Stimulated activated CD4-positive, alpha-beta T cell treated with anti-CD3 and anti-CD28 coated beads, Interleukin-1b, Interleukin-23, amount 100 ng/mL, for 48 hours (primary cell): ENCODE measurements around the gene WFIKKN1.
A peak's percentile ranks its signal among the peaks of the same experiment; 100 is the strongest.
"Not testable (repeated sequence)": the region's sequence is repeated elsewhere in the genome, so short reads cannot be mapped to it uniquely, and the experiment has no call there.

Source experiments
- DNase-seq: peaks from one replicate; pipeline ENCODE4 v3.0.0-alpha.2; 2020

WFIKKN1 gene

GRCh38 chr16:595942-596735 lies 34.6 kb upstream of the WFIKKN1 start:
- DNase-seq: no peak

- no peak for DNase-seq
Measured at GRCh38 chr16:596736-597060, 34.1 kb upstream of the WFIKKN1 start.

- DNase-seq: not testable (repeated sequence)
Measured at GRCh38 chr16:597655-598054, 33.1 kb upstream of the WFIKKN1 start.

- no peak for DNase-seq
Measured at GRCh38 chr16:598823-599739, 31.7 kb upstream of the WFIKKN1 start.

GRCh38 chr16:600781-601180 lies 30.0 kb upstream of the WFIKKN1 start:
- no peak for DNase-seq

GRCh38 chr16:603933-604332 lies 26.9 kb upstream of the WFIKKN1 start:
- DNase-seq: no peak

- DNase-seq: no peak
Measured at GRCh38 chr16:606656-607307, 24.0 kb upstream of the WFIKKN1 start.

GRCh38 chr16:608019-608418 lies 22.8 kb upstream of the WFIKKN1 start:
- DNase-seq: peak; percentile 85

GRCh38 chr16:609316-609715 lies 21.5 kb upstream of the WFIKKN1 start:
- no peak for DNase-seq

GRCh38 chr16:609984-610383 lies 20.8 kb upstream of the WFIKKN1 start:
- no peak for DNase-seq

- peak; percentile 65 for DNase-seq
Measured at GRCh38 chr16:610513-611381, 20.0 kb upstream of the WFIKKN1 start.

GRCh38 chr16:615122-615521 lies 15.7 kb upstream of the WFIKKN1 start:
- no peak for DNase-seq

GRCh38 chr16:616733-617586 lies 13.8 kb upstream of the WFIKKN1 start:
- no peak for DNase-seq

GRCh38 chr16:617855-618254 lies 12.9 kb upstream of the WFIKKN1 start:
- no peak for DNase-seq

GRCh38 chr16:619476-620100 lies 11.2 kb upstream of the WFIKKN1 start:
- DNase-seq: no peak

- no peak for DNase-seq
Measured at GRCh38 chr16:620700-621525, 9.9 kb upstream of the WFIKKN1 start.

GRCh38 chr16:621526-622105 lies 9.2 kb upstream of the WFIKKN1 start:
- no peak for DNase-seq

GRCh38 chr16:622920-623280 lies 7.9 kb upstream of the WFIKKN1 start:
- no peak for DNase-seq

- no peak for DNase-seq
Measured at GRCh38 chr16:624526-625070, 6.2 kb upstream of the WFIKKN1 start.
